RWPE1 (cell line): ENCODE measurements around the gene C11orf91.
A peak's percentile ranks its signal among the peaks of the same experiment; 100 is the strongest.

Source experiments
- CTCF ChIA-PET: fragments of 350-600 bp; sonication (Branson Sonifier 250); formaldehyde crosslinking; extraction: SDS; loops from one replicate; lab custom pipeline; 2021; lab: Yijun Ruan, JAX
- POLR2A ChIA-PET: fragments of 400-600 bp; formaldehyde crosslinking; extraction: SDS; loops from one replicate; lab custom pipeline; 2020; ENCODE audit warnings: antibody characterized with exemption; ENCODE audit not compliant: low non-redundant PET; lab: Yijun Ruan, JAX
- DNase-seq: peaks from one replicate; pipeline ENCODE4 v3.0.0; 2012; ENCODE audit warnings: low spot score
- H3K27ac ChIP-seq: fragments of 450-650 bp; 2 replicates; pipeline ENCODE4 v1.5.1; 2017
- TF ChIP-seq, protein P1 (sequence below): fragments of 450-650 bp; conservative IDR thresholded peaks from 2 replicates; pipeline ENCODE4 v1.5.1; 2017; ENCODE audit warnings: low read depth, mild to moderate bottlenecking

The C11orf91 gene

DNA sequence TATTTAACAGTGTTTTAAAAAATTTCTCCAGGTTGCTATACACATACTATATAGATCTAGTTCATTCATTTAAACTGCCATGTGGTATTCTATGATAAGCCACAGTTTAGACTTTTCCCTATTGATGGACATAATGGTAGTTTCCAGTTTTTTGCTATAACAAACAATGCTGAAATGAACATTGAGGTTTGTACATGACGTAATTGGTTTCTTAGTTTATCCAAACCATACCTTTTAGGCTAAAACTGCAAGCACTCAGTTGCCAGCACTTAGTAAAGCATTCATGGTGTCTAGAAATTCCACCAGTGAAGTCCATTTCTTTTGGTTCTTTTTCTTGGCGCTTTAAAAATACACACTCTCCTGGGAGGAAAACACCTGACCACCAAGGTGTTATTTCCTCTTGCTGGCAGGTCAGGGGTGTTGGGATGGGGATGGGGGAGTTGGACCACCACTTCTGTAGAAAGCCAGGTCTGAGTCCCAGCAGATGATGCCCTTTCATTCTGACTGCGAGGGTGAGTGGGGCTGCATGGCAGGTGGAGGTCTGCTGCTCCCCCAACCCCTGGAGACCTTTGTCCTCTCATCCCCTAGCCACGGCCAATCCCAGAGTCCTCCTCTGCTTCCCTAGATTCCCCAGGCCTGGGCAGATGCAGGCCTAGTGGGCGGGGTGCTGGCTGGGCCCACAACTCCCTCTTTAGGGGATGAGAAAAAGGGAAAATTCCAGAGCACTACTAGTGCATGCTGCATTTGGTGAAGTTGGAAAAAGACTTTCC, 41.1 kb downstream of the C11orf91 start:
- DNase-seq: no peak
- CTCF ChIA-PET: no interaction called here
- TF ChIP-seq, protein P1, sequence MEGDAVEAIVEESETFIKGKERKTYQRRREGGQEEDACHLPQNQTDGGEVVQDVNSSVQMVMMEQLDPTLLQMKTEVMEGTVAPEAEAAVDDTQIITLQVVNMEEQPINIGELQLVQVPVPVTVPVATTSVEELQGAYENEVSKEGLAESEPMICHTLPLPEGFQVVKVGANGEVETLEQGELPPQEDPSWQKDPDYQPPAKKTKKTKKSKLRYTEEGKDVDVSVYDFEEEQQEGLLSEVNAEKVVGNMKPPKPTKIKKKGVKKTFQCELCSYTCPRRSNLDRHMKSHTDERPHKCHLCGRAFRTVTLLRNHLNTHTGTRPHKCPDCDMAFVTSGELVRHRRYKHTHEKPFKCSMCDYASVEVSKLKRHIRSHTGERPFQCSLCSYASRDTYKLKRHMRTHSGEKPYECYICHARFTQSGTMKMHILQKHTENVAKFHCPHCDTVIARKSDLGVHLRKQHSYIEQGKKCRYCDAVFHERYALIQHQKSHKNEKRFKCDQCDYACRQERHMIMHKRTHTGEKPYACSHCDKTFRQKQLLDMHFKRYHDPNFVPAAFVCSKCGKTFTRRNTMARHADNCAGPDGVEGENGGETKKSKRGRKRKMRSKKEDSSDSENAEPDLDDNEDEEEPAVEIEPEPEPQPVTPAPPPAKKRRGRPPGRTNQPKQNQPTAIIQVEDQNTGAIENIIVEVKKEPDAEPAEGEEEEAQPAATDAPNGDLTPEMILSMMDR: no peak
- POLR2A ChIA-PET: no interaction called here
- no peak overlapping the region for H3K27ac ChIP-seq

DNA sequence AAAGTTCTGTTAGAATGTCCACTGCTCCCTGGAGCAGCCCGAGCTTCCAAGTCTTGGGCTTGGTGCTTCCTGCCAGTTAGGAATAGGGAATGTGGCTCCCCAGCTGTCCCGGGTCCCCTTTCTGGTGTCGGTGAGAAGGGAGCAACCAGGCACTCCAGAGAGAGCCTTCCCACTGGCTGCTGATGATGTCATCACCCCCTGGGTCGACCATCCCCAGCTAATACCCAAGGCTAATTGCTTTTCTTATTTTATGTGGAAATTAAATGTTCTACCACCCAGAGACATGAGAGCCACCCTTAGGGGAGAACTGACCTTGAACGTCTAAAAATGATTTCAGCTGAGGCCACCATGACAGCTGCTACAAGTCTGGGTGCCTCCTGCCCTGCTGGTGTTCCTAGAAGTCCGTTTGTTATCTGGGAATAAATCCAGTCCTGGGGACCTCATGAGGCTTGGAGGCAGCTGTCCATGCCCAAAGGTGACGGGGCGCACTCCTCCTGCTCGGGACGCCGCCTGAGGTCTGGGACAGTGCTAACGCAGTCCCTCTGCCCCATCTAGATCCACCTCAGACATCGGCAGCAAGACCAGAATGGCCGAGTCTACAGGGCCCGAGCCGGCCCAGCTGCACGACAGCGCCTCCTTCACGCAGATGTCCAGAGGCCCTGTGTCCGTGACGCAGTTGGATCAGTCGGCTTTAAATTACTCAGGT, 42.3 kb downstream of the C11orf91 start:
- ChIA-PET CTCF (no interaction called here), POLR2A (no interaction called here)
- DNase-seq: no peak
- H3K27ac ChIP-seq: no peak overlapping the region
- TF ChIP-seq, protein P1: no peak

DNA sequence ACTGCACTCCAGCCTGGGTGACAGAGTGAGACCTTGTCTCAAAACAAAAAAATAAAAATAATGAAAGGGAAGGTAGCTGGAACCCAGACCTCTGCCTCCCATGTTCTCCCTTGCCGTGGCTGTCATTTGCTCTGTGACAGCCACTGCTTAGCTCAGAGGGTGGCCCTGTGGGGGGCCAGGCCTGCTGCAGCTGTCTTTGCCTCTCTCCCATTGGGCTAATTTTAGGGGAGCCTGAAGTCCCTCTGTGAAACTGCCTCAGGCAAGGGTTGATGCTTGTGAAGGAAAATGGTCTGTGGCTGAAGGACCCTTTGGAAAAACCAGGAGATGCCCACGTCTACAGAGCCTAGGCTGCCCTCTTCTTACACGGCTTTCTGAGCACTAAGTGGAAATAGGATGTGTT, 42.9 kb downstream of the C11orf91 start:
- no peak for DNase-seq
- ChIA-PET CTCF (no interaction called here), POLR2A (no interaction called here)
- H3K27ac ChIP-seq: no peak overlapping the region
- TF ChIP-seq, protein P1: no peak

DNA sequence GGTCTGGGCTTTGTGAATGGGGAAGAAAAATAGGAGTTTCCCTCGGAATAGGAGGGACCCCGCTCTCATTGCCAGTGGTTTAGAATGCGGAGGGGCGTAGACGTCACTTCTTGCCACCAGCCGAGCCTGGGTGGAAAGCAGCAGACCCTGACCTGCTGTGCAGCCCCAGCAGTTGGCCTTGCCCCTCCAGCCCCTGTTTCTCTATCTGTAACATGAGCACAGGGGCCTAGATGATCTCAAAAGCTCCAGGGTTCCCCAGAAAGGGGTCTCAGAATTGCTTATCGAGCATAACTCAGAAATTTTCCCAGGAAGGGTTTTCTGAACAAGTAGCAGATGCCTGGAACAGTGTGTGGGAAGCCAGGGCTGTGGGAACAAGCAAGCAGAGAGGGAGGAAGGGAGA, 43.9 kb downstream of the C11orf91 start:
- POLR2A ChIA-PET: no interaction called here
- CTCF ChIA-PET: interaction anchor here (0.9 kb wide), 1 partner anchor 59 kb away, joined by 3 read pairs; no protein-coding TSS in a partner anchor
- no peak for DNase-seq
- TF ChIP-seq, protein P1: no peak
- no peak overlapping the region for H3K27ac ChIP-seq

DNA sequence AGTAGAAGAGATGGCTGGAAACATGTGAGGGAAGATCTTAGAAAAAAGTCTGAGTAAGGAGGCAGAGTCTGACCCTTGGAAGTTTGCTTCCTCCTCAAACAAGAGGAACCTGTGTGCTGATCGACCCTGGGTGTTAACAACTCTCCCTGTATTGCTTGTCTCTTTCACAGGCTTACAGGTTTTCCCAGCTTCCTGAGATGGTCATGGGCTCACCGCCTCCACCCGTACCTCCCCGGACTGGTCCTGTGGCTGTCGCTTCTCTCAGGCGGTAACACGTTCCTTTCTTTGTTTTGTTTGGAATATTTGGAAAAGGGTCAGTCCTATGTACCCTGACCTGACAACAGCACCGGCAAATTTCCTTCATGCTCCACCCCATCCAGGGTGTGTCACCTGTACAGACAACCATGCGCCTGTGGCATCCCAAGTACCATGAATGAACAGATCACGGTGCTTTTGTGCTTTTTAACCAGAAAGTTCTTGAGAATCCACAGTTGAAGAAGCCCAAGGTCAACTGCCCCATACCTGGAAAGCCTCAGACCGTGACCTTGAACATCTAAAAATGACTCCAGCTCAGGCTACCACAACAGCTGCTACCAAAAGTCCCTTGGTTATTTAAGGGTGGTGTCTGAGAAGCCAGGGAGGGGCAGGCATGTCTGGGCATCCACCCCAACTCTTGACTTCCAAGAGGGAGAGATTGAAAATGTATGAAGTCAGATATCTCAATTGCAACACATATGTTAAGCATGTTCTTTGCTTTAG, 44.6 kb downstream of the C11orf91 start:
- POLR2A ChIA-PET: no interaction called here
- CTCF ChIA-PET: interaction anchor here (0.7 to 0.9 kb wide), 2 partner anchors 60 to 1336 kb away, joined by 3 read pairs; no protein-coding TSS in a partner anchor
- TF ChIP-seq, protein P1: no peak
- DNase-seq: peak; percentile 24
- no peak overlapping the region for H3K27ac ChIP-seq

DNA sequence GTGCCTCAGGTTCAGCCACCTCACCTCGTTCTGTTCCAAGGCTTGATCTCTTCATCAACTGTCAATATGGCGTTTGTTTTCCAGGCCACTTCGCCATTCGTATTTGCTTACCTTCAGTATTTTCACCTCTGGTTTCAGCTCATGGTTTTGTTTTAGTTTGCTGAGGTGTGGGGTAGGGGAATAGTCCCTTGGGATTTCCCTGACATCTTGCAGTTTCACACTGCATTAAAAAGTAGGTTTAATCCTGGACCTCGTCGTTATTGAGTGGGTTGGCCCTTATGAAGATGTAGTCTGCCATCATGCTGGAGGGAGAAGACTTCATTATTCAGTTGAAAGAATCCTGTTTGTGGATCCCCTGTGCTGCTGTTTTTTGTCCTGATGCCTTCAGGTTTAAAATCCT, 46.0 kb downstream of the C11orf91 start:
- ChIA-PET POLR2A (no interaction called here), CTCF (interaction anchor here (0.6 kb wide), 1 partner anchor 1163 kb away, joined by 3 read pairs; no protein-coding TSS in a partner anchor)

More for the DNA sequence above, 46.0 kb downstream of the C11orf91 start:
- TF ChIP-seq, protein P1: no peak
- DNase-seq: no peak
- no peak overlapping the region for H3K27ac ChIP-seq
